Activated CD8-positive, alpha-beta T cell treated with anti-CD3 and anti-CD28 coated beads for 36 hours (primary cell): ENCODE data around the gene FAM111A. TPM values are rescaled to one million over a fixed set of nuclear protein-coding genes. Genes with fewer than 3 reads are reported as not detected.
"Not testable (repeated sequence)": the region's sequence is repeated elsewhere in the genome, so short reads cannot be mapped to it uniquely, and the experiment has no call there.

Experiments
- ATAC-seq: fragments of 200-7000 bp; cut with Tn5 transposase; one replicate; pipeline ENCODE4 v1.10.0; 2021; ENCODE audit warnings: mild to moderate bottlenecking, moderate library complexity
- CTCF ChIA-PET: fragments of 350-600 bp; sonication (Branson Sonifier 250); formaldehyde crosslinking; loops from one replicate; lab custom pipeline; 2021; ENCODE audit warnings: antibody characterized with exemption; lab: Charles Lee
- POLR2A ChIA-PET: fragments of 350-600 bp; sonication (Branson Sonifier 250); formaldehyde crosslinking; loops from one replicate; lab custom pipeline; 2021; ENCODE audit warnings: antibody characterized with exemption; lab: Charles Lee
- DNase-seq: peaks from one replicate; pipeline ENCODE4 v3.0.0-alpha.2; 2020
- H3K27ac Mint-ChIP-seq: one replicate; pipeline ENCODE4 v1.8.0; 2021; ENCODE audit warnings: mild to moderate bottlenecking, mixed read lengths
- H3K27me3 Mint-ChIP-seq: one replicate; pipeline ENCODE4 v1.8.0; 2021; ENCODE audit warnings: mixed read lengths
- H3K36me3 Mint-ChIP-seq: one replicate; pipeline ENCODE4 v1.8.0; 2021; ENCODE audit warnings: low read depth, mixed read lengths
- H3K4me1 Mint-ChIP-seq: one replicate; pipeline ENCODE4 v1.8.0; 2021; ENCODE audit warnings: low read depth, mixed read lengths
- H3K4me3 Mint-ChIP-seq: one replicate; pipeline ENCODE4 v1.8.0; 2021; ENCODE audit warnings: mild to moderate bottlenecking, moderate library complexity, mixed read lengths
- H3K9me3 Mint-ChIP-seq: one replicate; pipeline ENCODE4 v1.8.0; 2021; ENCODE audit warnings: mixed read lengths
- intact Hi-C: fragments of 100-400 bp; cut with micrococcal nuclease; formaldehyde crosslinking; loops from one replicate; pipeline ENCODE4 v1.10.0; 2022
- total RNA-seq, 2 experiments: library from RNA; stranded (reverse); gene quantifications; one replicate each; pipeline ENCODE4 v1.2.3, GENCODE V29; 2021
- TF ChIP-seq, protein P1 (sequence below): fragments of 200-600 bp; IDR thresholded peaks from one replicate; pipeline ENCODE4 v1.8.0; 2022; ENCODE audit warnings: antibody characterized with exemption, mild to moderate bottlenecking

FAM111A gene
- total RNA-seq, 2 experiments from 2014 or later: 71.8 to 74.5 TPM

DNA sequence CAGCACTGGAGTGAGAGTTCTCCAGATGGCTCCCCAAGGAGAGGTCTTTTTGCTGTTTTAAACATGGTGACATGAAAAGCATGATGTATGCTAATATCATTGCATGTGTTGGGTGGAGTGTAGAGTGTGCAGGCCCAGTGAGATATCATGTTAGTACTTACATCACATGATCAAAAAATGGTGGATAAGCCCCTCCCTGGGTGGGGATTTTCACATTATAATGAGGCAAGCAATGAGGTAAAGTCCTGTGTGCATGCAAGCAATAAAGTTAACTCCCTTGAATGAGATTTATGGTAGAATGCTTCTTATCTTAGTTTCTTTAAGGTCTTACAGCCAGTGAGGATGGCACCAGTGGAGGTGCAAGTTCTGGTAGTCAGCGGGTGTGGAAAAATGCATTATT is 27.1 kb upstream of the FAM111A start:
- Mint-ChIP-seq H3K9me3 (peaks cover 11% of the 10 kb centered on the region), H3K4me1 (peaks cover 3% of the 10 kb centered on the region), H3K27me3 (no peaks in the 10 kb centered on the region), H3K4me3 (no peak overlapping the region), H3K27ac (no peak overlapping the region), H3K36me3 (peaks cover 66% of the 10 kb centered on the region)
- intact Hi-C loops: no loop called here
- ATAC-seq: no peak
- ChIA-PET CTCF (no interaction called here), POLR2A (no interaction called here)
- TF ChIP-seq, protein P1, sequence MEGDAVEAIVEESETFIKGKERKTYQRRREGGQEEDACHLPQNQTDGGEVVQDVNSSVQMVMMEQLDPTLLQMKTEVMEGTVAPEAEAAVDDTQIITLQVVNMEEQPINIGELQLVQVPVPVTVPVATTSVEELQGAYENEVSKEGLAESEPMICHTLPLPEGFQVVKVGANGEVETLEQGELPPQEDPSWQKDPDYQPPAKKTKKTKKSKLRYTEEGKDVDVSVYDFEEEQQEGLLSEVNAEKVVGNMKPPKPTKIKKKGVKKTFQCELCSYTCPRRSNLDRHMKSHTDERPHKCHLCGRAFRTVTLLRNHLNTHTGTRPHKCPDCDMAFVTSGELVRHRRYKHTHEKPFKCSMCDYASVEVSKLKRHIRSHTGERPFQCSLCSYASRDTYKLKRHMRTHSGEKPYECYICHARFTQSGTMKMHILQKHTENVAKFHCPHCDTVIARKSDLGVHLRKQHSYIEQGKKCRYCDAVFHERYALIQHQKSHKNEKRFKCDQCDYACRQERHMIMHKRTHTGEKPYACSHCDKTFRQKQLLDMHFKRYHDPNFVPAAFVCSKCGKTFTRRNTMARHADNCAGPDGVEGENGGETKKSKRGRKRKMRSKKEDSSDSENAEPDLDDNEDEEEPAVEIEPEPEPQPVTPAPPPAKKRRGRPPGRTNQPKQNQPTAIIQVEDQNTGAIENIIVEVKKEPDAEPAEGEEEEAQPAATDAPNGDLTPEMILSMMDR: no peak
- no peak for DNase-seq

DNA sequence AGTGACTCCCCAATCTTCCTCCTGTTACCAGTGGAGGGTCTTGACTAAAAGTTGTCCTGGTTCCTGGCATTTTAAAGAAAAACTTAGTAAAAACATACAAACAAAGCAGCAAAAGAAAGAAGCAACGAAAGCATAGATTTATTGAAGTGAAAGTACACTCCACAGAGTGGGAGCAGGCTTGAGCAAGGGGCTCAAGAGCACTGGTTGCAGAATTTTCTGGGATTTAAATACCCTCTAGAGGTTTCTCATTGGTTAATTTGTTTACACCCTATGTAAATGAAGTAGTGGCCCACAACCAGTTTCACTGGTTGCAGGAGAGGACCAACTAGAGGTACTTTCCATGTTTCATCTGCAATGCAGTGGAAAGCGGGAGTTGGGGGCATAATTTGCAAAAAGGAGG is 24.9 kb upstream of the FAM111A start:
- intact Hi-C loops: no loop called here
- no peak overlapping the region for H3K4me3 Mint-ChIP-seq
- DNase-seq: no peak
- H3K27ac Mint-ChIP-seq: no peak overlapping the region
- CTCF ChIA-PET: no interaction called here
- TF ChIP-seq, protein P1: no peak
- POLR2A ChIA-PET: no interaction called here
- H3K4me1 Mint-ChIP-seq: no peaks in the 10 kb centered on the region
- no peaks in the 10 kb centered on the region for H3K27me3 Mint-ChIP-seq
- no peak for ATAC-seq
- peaks cover 11% of the 10 kb centered on the region for H3K9me3 Mint-ChIP-seq
- peaks cover 56% of the 10 kb centered on the region for H3K36me3 Mint-ChIP-seq

DNA sequence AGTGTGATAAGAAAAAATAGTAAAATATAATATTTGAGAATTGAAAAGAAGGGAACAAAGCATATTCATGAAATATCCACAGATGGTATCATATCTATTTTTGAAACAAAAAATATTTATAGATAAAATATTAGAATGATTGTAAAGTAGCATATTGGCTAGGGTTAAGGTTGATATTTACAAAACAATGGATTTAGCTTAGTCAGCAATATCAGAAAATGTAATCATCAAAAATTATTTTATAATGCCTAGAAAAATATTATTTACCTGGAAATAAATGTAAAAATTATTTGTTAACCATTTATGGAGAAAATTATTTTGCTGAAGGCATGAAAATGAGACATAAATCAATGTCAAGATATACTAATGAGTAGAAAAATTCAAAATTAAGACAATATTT is 22.8 kb upstream of the FAM111A start:
- no peaks in the 10 kb centered on the region for H3K4me1 Mint-ChIP-seq
- DNase-seq: no peak
- H3K27me3 Mint-ChIP-seq: no peaks in the 10 kb centered on the region
- peaks cover 47% of the 10 kb centered on the region for H3K36me3 Mint-ChIP-seq
- intact Hi-C loops: no loop called here
- TF ChIP-seq, protein P1: no peak
- ATAC-seq: no peak
- CTCF ChIA-PET: interaction anchor here (1.1 to 2.3 kb wide), 2 partner anchors 9 to 16 kb away, joined by 3 to 13 read pairs; no protein-coding TSS in a partner anchor
- peaks cover 11% of the 10 kb centered on the region for H3K9me3 Mint-ChIP-seq
- POLR2A ChIA-PET: interaction anchor here (0.8 kb wide), 1 partner anchor 13 kb away, joined by 4 read pairs; the partner anchor contains the start of gene FAM111B
- no peak overlapping the region for H3K27ac Mint-ChIP-seq
- no peak overlapping the region for H3K4me3 Mint-ChIP-seq

DNA sequence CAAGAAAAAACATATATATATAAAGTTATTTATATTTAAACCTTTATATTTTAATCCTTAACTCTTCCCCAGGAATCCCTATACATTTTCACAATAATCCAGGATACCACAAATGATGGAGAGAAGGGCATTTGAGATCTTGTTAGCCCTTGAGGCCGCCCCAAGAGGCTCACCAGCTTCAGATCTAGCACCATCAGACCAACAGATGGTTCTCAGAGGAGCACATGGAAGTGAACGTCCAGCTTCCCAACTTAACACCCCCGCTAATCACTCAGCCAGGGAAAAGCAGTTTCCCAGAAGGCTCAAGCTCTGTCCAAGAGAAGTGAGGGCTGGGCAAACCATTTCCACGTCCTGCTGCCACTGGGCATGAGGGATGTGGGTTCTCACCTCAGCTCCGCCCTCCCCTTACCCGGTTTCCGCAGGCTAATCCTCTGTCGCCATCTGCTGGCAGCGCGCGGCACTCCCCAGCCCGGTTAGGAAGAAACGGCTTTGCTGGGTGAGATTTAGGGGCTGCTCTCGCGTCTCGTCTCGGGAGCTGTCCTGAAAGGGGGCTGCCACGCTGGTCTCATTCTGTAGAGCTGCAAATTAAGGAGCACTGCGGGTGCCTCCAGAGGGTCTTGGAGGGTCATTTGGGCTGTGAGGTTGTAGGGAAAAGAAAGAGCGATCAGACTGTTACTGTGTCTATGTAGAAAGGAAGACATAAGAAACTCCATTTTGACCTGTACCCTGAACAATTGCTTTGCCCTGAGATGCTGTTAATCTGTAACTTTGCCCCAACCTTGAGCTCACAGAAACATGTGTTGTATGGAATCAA is 6.8 kb upstream of the FAM111A start:
- peaks cover 8% of the 10 kb centered on the region for H3K4me1 Mint-ChIP-seq
- ATAC-seq (peak; percentile 100), DNase-seq (peak; percentile 93)
- TF ChIP-seq, protein P1: peak; percentile 93
- H3K4me3 Mint-ChIP-seq: no peak overlapping the region
- H3K36me3 Mint-ChIP-seq: peaks cover 37% of the 10 kb centered on the region
- intact Hi-C loops: loop anchor here (1.0 to 5.0 kb wide), 2 partner anchors 39 to 83 kb away; no protein-coding TSS in a partner anchor
- CTCF ChIA-PET: interaction anchor here (0.6 to 2.9 kb wide), 50 partner anchors 9 to 536 kb away, joined by 3 to 74 read pairs (median 5); partner anchors contain the start of genes DTX4, FAM111B, GLYATL1 and OR5A1
- peaks cover 10% of the 10 kb centered on the region for H3K9me3 Mint-ChIP-seq
- no peak overlapping the region for H3K27ac Mint-ChIP-seq
- H3K27me3 Mint-ChIP-seq: no peaks in the 10 kb centered on the region
- POLR2A ChIA-PET: interaction anchor here (1.7 to 2.0 kb wide), 2 partner anchors 8 to 29 kb away, joined by 6 to 7 read pairs; partner anchors contain the start of gene FAM111B

DNA sequence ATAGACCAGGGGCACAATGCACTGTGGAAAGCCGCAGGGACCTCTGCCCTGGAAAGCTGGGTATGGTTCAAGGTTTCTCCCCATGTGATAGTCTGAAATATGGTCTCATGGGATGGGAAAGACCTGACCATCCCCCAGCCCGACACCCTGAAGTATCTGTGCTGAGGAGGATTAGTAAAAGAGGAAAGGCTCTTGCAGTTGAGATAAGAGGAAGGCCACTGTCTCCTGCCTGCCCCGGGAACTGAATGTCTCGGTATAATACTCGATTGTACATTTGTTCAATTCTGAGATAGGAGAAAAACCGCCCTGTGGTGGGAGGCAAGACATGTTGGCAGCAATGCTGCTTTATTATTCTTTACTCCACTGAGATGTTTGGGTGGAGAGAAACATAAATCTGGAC is 6.1 kb upstream of the FAM111A start:
- ChIA-PET CTCF (interaction anchor here (0.6 to 2.9 kb wide), 40 partner anchors 8 to 535 kb away, joined by 3 to 74 read pairs (median 6); partner anchors contain the start of genes DTX4, FAM111B, GLYATL1 and OR5A1), POLR2A (interaction anchor here (1.7 to 2.0 kb wide), 2 partner anchors 8 to 30 kb away, joined by 6 to 7 read pairs; partner anchors contain the start of gene FAM111B)
- DNase-seq, ATAC-seq, H3K27me3 Mint-ChIP-seq, H3K4me3 Mint-ChIP-seq, H3K27ac Mint-ChIP-seq, H3K9me3 Mint-ChIP-seq: not testable (repeated sequence)
- peaks cover 15% of the 10 kb centered on the region for H3K4me1 Mint-ChIP-seq
- H3K36me3 Mint-ChIP-seq: peaks cover 30% of the 10 kb centered on the region
- intact Hi-C loops: loop anchor here (1.0 to 5.0 kb wide), 2 partner anchors 39 to 83 kb away; no protein-coding TSS in a partner anchor
